Gastrocnemius medialis (tissue), 4 donors: ENCODE results near the gene CAVIN1.

Source experiments
- POLR2A ChIP-seq, 2 donors: fragments of 450-650 bp; IDR thresholded peaks; one replicate each; pipeline ENCODE4 v1.6.1; 2017; ENCODE audit warnings: antibody characterized with exemption in 2 of 2, mild to moderate bottlenecking in 2 of 2, moderate library complexity in 2 of 2
- TF ChIP-seq, protein P1 (sequence below), 5 experiments: fragments of 450-650 bp in 3 of 5; fragments of 200-600 bp in 2 of 5; sonication (generic) in 2 of 5; IDR thresholded peaks in 4 of 5; conservative IDR thresholded peaks in 1 of 5; 1 replicate in 4 of 5; 2 replicates in 1 of 5; pipeline ENCODE4 v1.5.1; 2016 to 2019; ENCODE audit warnings: antibody characterized with exemption in 5 of 5, mild to moderate bottlenecking in 3 of 5, moderate library complexity in 3 of 5

DNA sequence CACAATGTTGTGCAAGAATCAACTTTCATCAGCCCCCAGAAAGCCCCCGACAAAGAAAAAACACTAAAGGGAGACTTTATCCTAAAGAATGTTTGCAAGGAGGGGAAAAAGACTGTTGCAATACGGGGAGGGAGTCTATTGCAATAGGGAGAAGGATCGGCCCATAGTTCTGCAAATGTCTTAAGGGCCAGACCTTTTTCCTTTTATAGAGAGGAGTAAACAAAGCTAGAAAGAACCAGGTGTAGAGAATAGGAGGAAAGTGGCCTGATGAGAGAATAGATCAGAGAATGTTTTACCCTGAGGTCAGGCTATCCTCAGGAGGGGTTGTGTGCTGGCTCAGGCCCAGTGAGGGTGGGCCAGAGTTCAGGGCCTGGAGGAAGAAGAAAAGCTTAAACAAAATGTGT, 8.7 kb upstream of the CAVIN1 start:
- TF ChIP-seq, protein P1, sequence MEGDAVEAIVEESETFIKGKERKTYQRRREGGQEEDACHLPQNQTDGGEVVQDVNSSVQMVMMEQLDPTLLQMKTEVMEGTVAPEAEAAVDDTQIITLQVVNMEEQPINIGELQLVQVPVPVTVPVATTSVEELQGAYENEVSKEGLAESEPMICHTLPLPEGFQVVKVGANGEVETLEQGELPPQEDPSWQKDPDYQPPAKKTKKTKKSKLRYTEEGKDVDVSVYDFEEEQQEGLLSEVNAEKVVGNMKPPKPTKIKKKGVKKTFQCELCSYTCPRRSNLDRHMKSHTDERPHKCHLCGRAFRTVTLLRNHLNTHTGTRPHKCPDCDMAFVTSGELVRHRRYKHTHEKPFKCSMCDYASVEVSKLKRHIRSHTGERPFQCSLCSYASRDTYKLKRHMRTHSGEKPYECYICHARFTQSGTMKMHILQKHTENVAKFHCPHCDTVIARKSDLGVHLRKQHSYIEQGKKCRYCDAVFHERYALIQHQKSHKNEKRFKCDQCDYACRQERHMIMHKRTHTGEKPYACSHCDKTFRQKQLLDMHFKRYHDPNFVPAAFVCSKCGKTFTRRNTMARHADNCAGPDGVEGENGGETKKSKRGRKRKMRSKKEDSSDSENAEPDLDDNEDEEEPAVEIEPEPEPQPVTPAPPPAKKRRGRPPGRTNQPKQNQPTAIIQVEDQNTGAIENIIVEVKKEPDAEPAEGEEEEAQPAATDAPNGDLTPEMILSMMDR (IDR thresholded peaks at IDR 0.05 in 4 of 5, conservative IDR thresholded peaks at IDR 0.05 in 1 of 5) = no peak
- TF ChIP-seq POLR2A (IDR thresholded peaks at IDR 0.05) = no peak
